ENCODE data around the gene TMC6.

DNA sequence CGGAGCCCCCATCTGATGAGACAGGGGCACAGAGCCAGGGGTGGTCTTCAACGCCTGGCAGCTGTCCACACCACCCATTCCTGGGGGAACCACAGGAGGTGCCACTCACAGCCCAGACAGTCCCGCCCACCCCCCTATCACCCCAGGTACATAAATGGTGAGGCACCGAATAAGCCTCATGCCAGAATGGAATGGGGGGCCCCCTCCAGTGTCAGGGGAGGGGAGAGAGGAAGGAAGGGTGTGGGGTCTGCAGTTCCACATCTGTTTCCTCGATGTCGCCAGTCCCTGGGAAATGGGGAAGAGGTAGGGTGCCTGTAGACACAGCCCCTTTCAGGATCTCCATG lies 1.7 kb downstream of the TMC6 start:
- TF ChIP-seq CTCF (IDR thresholded peaks at IDR 0.05; ENCODE audit: low read depth, low read length, missing input control) (no peak), YY1 (IDR thresholded peaks at IDR 0.05) (no peak), MAX (IDR thresholded peaks at IDR 0.05) (no peak), TAF1 (conservative IDR thresholded peaks at IDR 0.05) (no peak), JUND (IDR thresholded peaks at IDR 0.05) (no peak), RAD21 (IDR thresholded peaks at IDR 0.05) (no peak), RXRA (IDR thresholded peaks at IDR 0.05) (no peak), SP1 (IDR thresholded peaks at IDR 0.05) (no peak), FOXA1 (IDR thresholded peaks at IDR 0.05) (no peak)
- TF ChIP-seq, protein P1, sequence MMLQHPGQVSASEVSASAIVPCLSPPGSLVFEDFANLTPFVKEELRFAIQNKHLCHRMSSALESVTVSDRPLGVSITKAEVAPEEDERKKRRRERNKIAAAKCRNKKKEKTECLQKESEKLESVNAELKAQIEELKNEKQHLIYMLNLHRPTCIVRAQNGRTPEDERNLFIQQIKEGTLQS (IDR thresholded peaks at IDR 0.05) = no peak
